OCI-LY7 (cell line): ENCODE measurements around the gene RNF25. TPM values are rescaled to one million over a fixed set of nuclear protein-coding genes. Genes with fewer than 3 reads are reported as not detected.

Experiments used
- BruUV-seq: library from RNA; stranded (reverse); fragments of 400-500 nt; replicated peaks from 2 replicates; lab custom pipeline; 2021; lab: Mats Ljungman, UMichigan
- CTCF ChIA-PET: fragments of 300-600 bp; sonication (Branson Sonifier 250); formaldehyde crosslinking; loops from one replicate; lab custom pipeline; 2022; ENCODE audit warnings: antibody characterized with exemption; ENCODE audit not compliant: unreplicated experiment; lab: Charles Lee
- POLR2A ChIA-PET: fragments of 300-600 bp; sonication (Branson Sonifier 250); formaldehyde crosslinking; loops from one replicate; lab custom pipeline; 2022; ENCODE audit warnings: antibody characterized with exemption; lab: Charles Lee
- DNase-seq: peaks from one replicate; pipeline ENCODE4 v3.0.0-alpha.2; 2015; ENCODE audit warnings: low spot score
- H2AFZ ChIP-seq: fragments of 200-600 bp; sonication (generic), shearing (Covaris generic); 2 replicates; pipeline ENCODE4 v1.6.1; 2014; ENCODE audit warnings: mild to moderate bottlenecking, antibody characterized with exemption, low read length, moderate library complexity
- H3K27ac ChIP-seq: fragments of 200-600 bp; sonication (generic); 2 replicates; pipeline ENCODE4 v1.5.1; 2014; ENCODE audit warnings: mixed run types, low read depth, mild to moderate bottlenecking, moderate library complexity, low read length, inconsistent platforms; ENCODE audit not compliant: poor library complexity, severe bottlenecking
- H3K36me3 ChIP-seq: fragments of 200-600 bp; sonication (generic); 2 replicates; pipeline ENCODE4 v1.6.1; 2014; ENCODE audit warnings: mild to moderate bottlenecking, antibody characterized with exemption, low read length, moderate library complexity, mixed read lengths; ENCODE audit not compliant: insufficient read depth
- H3K4me1 ChIP-seq: fragments of 200-600 bp; sonication (generic); 2 replicates; pipeline ENCODE4 v1.5.1; 2014; ENCODE audit warnings: mild to moderate bottlenecking, low read length; ENCODE audit not compliant: insufficient read depth, poor library complexity, severe bottlenecking
- H3K4me2 ChIP-seq: fragments of 200-600 bp; sonication (generic); 2 replicates; pipeline ENCODE4 v1.6.1; 2014; ENCODE audit warnings: mild to moderate bottlenecking, low read length
- H3K4me3 ChIP-seq: fragments of 200-600 bp; sonication (generic); 2 replicates; pipeline ENCODE4 v1.5.1; 2014; ENCODE audit warnings: mild to moderate bottlenecking, low read depth, low read length; ENCODE audit not compliant: poor library complexity, severe bottlenecking
- H3K79me2 ChIP-seq: fragments of 200-600 bp; sonication (generic); 2 replicates; pipeline ENCODE4 v1.6.1; 2016; ENCODE audit warnings: low read depth, mild to moderate bottlenecking, low read length, moderate library complexity, mixed read lengths; ENCODE audit not compliant: insufficient read depth
- H3K9me2 ChIP-seq: fragments of 200-600 bp; sonication (generic); 2 replicates; pipeline ENCODE4 v1.6.1; 2016; ENCODE audit warnings: mild to moderate bottlenecking, low read length, mixed read lengths; ENCODE audit not compliant: insufficient read depth
- H3K9me3 ChIP-seq: fragments of 200-600 bp; sonication (generic); 2 replicates; pipeline ENCODE4 v1.6.1; 2014; ENCODE audit warnings: mild to moderate bottlenecking, mixed run types, low read length, mixed read lengths
- H4K20me1 ChIP-seq: fragments of 200-600 bp; sonication (generic); 2 replicates; pipeline ENCODE4 v1.6.1; 2014; ENCODE audit warnings: mild to moderate bottlenecking, antibody characterized with exemption, low read length, moderate library complexity, mixed read lengths; ENCODE audit not compliant: insufficient read depth
- EZH2phosphoT487 ChIP-seq: fragments of 200-600 bp; sonication (generic); IDR thresholded peaks from 2 replicates; pipeline ENCODE4 v1.6.1; 2018; ENCODE audit warnings: low read depth, borderline replicate concordance, mild to moderate bottlenecking, mixed run types, antibody characterized with exemption, low read length, moderate library complexity, mixed read lengths
- intact Hi-C: fragments of 100-400 bp; cut with micrococcal nuclease; formaldehyde crosslinking; loops from one replicate; pipeline ENCODE4 v1.10.0; 2022; ENCODE audit not compliant: unreplicated experiment
- total RNA-seq, 2 experiments: library from RNA; depleted of rRNA in 1 of 2; stranded (reverse); fragments of >200 nt in 1 of 2; shearing (Covaris generic) in 1 of 2; gene quantifications; 2 replicates each; pipeline ENCODE4 v1.2.3, GENCODE V29; 2014 to 2022
- TF ChIP-seq, protein P1 (sequence below): fragments of 200-600 bp; sonication (generic); conservative IDR thresholded peaks from 2 replicates; pipeline ENCODE4 v1.5.1; 2014; ENCODE audit warnings: mild to moderate bottlenecking, antibody characterized with exemption, low read length, moderate library complexity, mixed read lengths

RNF25 gene
- total RNA-seq, 2 experiments from 2014 or later, result 24.0 to 25.8 TPM

DNA sequence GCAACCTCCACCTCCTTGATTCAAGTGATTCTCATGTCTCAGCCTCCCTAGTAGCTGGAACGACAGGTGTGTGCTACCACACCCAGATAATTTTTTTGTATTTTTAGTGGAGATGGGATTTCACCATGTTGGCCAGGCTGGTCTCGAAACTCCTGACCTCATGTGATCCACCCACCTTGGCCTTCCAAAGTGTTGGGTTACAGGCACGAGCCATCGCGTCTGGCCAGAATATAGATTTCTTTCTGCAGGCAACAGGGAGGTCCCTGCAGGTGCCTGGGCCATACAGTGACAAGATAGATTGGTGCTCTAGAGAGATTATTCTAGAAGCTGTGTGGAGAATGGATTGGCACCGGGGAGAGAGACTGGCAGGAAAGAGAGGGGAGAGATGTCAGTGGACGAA is 50.8 kb downstream of the RNF25 start:
- DNase-seq, result no peak
- Histone ChIP-seq H3K4me1 (no peaks in the 10 kb centered on the region), H3K4me3 (no peak overlapping the region), H3K4me2 (no peak overlapping the region), H2AFZ (no peak overlapping the region), H3K27ac (no peak overlapping the region), H3K9me3 (no peaks in the 10 kb centered on the region), H4K20me1 (no peaks in the 10 kb centered on the region), H3K9me2 (no peaks in the 10 kb centered on the region), H3K36me3 (no peaks in the 10 kb centered on the region), H3K79me2 (no peaks in the 10 kb centered on the region)
- ChIA-PET POLR2A (interaction anchor here (0.6 to 1.1 kb wide), 3 partner anchors 9 to 47 kb away, joined by 3 read pairs; no protein-coding TSS in a partner anchor), CTCF (no interaction called here)
- intact Hi-C loops, result no loop called here
- TF ChIP-seq, protein P1, sequence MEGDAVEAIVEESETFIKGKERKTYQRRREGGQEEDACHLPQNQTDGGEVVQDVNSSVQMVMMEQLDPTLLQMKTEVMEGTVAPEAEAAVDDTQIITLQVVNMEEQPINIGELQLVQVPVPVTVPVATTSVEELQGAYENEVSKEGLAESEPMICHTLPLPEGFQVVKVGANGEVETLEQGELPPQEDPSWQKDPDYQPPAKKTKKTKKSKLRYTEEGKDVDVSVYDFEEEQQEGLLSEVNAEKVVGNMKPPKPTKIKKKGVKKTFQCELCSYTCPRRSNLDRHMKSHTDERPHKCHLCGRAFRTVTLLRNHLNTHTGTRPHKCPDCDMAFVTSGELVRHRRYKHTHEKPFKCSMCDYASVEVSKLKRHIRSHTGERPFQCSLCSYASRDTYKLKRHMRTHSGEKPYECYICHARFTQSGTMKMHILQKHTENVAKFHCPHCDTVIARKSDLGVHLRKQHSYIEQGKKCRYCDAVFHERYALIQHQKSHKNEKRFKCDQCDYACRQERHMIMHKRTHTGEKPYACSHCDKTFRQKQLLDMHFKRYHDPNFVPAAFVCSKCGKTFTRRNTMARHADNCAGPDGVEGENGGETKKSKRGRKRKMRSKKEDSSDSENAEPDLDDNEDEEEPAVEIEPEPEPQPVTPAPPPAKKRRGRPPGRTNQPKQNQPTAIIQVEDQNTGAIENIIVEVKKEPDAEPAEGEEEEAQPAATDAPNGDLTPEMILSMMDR, result no peak
- TF ChIP-seq EZH2phosphoT487, result no peak
- BruUV-seq, result no TSS peak

DNA sequence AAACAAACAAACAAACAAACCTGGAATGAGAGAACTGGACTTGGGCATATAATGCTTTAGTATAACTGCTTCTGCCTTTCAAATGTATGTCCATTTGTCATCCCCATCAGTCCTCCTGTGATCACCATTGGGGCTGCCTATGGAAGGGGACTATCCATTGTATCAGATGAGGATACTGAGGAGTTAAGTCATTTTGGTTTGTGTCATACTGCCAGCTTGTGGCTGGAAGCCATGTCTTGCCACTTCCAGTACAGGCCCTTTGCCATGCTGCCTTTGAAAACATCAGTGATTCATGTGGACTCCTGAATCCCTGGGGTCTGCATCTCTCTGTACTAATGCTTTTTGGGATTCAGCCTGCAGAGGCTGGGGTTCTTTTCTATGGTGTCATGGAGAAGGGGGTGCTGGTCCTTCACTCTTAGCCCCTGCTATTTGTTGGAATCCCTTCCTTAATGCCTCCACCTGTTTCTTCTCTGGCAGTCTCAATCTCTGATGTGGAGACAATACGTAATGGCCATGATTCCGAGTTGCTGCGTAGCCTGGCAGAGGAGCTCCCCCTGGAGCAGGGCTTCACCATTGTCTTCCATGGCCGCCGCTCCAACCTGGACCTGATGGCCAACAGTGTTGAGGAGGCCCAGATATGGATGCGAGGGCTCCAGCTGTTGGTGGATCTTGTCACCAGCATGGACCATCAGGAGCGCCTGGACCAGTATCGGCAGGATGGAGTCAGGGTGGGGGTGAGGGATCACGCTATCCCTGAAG is 53.5 kb downstream of the RNF25 start:
- no peaks in the 10 kb centered on the region for H3K36me3 ChIP-seq
- no peaks in the 10 kb centered on the region for H4K20me1 ChIP-seq
- no peaks in the 10 kb centered on the region for H3K9me3 ChIP-seq
- BruUV-seq, result no TSS peak
- H3K4me2 ChIP-seq, result no peak overlapping the region
- no peak overlapping the region for H3K27ac ChIP-seq
- H3K79me2 ChIP-seq, result no peaks in the 10 kb centered on the region
- intact Hi-C loops, result no loop called here
- H2AFZ ChIP-seq, result no peak overlapping the region
- no peak overlapping the region for H3K4me3 ChIP-seq
- CTCF ChIA-PET, result no interaction called here
- no peaks in the 10 kb centered on the region for H3K4me1 ChIP-seq
- DNase-seq, result peak; percentile 23
- H3K9me2 ChIP-seq, result no peaks in the 10 kb centered on the region
- TF ChIP-seq, protein P1, result peak; percentile 53
- TF ChIP-seq EZH2phosphoT487, result no peak
- POLR2A ChIA-PET, result no interaction called here

DNA sequence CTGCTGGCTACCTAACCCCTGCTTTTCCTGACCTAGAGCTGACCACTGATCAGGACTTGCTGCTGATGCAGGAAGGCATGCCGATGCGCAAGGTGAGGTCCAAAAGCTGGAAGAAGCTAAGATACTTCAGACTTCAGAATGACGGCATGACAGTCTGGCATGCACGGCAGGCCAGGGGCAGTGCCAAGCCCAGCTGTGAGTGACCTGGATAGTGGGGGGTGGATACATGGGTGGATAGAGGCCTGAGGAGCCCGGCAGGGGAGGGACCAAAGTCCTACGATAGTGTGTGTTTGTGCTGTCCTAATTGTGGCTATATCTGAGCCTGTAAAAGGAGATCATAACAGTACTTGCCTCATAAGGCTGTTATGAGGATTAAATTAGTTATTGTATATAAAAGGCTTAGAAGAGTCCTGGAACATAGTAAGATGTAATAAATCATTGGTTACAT is 55.9 kb downstream of the RNF25 start:
- DNase-seq, result no peak
- Histone ChIP-seq H3K79me2 (no peaks in the 10 kb centered on the region), H3K4me1 (no peaks in the 10 kb centered on the region), H3K9me2 (no peaks in the 10 kb centered on the region), H3K27ac (no peak overlapping the region), H4K20me1 (no peaks in the 10 kb centered on the region), H2AFZ (no peak overlapping the region), H3K9me3 (no peaks in the 10 kb centered on the region), H3K4me3 (no peak overlapping the region), H3K36me3 (no peaks in the 10 kb centered on the region), H3K4me2 (no peak overlapping the region)
- intact Hi-C loops, result no loop called here
- ChIA-PET CTCF (interaction anchor here (1.2 kb wide), 1 partner anchor 9 kb away, joined by 3 read pairs; no protein-coding TSS in a partner anchor), POLR2A (interaction anchor here (1.1 kb wide), 1 partner anchor 8 kb away, joined by 5 read pairs; the partner anchor contains the start of gene PLCD4)
- no peak for TF ChIP-seq EZH2phosphoT487
- TF ChIP-seq, protein P1, result no peak
- no TSS peak for BruUV-seq
